Measurements from ENCODE around the gene RGS3. TPM values are rescaled to one million over a fixed set of nuclear protein-coding genes. Genes with fewer than 3 reads are reported as not detected.

The RGS3 gene
- total RNA-seq, 1 donor from 2014 or later: 92.5 TPM

DNA sequence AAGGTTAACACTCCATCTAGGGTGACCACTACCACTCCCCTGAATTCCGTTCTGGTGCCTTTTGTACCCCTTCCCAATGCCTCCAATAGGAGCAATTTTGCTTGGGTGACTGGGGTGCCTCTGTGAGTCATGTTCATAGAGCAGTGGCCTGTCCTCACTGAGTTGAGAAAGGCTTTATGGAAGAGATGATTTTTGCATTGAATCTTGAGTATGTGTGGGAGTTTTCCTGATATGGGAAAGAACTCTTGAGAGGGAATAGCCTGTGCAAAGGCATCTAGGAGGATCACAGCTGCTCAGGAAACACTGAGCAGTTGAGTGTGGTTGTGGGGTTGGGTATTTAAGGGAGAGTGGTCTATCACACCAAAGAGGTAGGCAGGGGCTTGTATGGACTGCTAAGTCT is 36.8 kb upstream of the RGS3 start:
- H3K27me3 Mint-ChIP-seq (ENCODE audit: low read depth, unreplicated experiment): peaks cover 41% of the 10 kb centered on the region
- H3K4me3 Mint-ChIP-seq (ENCODE audit: unreplicated experiment): no peak overlapping the region
- H3K9me3 ChIP-seq (ENCODE audit: insufficient read depth, low read depth, low read length): no peaks in the 10 kb centered on the region
- no peak for FAIRE-seq
- H3K4me3 ChIP-seq (ENCODE audit: insufficient read depth, low read depth, low read length): no peak overlapping the region
- H3K79me2 ChIP-seq (ENCODE audit: insufficient read depth, low read length): no peaks in the 10 kb centered on the region
- TF ChIP-seq EZH2 (IDR thresholded peaks at IDR 0.05; ENCODE audit: insufficient read depth, low read length): no peak
- TF ChIP-seq, protein P1, sequence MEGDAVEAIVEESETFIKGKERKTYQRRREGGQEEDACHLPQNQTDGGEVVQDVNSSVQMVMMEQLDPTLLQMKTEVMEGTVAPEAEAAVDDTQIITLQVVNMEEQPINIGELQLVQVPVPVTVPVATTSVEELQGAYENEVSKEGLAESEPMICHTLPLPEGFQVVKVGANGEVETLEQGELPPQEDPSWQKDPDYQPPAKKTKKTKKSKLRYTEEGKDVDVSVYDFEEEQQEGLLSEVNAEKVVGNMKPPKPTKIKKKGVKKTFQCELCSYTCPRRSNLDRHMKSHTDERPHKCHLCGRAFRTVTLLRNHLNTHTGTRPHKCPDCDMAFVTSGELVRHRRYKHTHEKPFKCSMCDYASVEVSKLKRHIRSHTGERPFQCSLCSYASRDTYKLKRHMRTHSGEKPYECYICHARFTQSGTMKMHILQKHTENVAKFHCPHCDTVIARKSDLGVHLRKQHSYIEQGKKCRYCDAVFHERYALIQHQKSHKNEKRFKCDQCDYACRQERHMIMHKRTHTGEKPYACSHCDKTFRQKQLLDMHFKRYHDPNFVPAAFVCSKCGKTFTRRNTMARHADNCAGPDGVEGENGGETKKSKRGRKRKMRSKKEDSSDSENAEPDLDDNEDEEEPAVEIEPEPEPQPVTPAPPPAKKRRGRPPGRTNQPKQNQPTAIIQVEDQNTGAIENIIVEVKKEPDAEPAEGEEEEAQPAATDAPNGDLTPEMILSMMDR (IDR thresholded peaks at IDR 0.05; ENCODE audit: insufficient read depth, low read depth, low read length): no peak
- H3K9me3 Mint-ChIP-seq (ENCODE audit: unreplicated experiment): no peaks in the 10 kb centered on the region
- no peaks in the 10 kb centered on the region for H3K36me3 ChIP-seq (ENCODE audit: insufficient read depth, low read length)
- H3K4me1 ChIP-seq (ENCODE audit: insufficient read depth, low read length): no peaks in the 10 kb centered on the region
- no peak overlapping the region for H2AFZ ChIP-seq (ENCODE audit: low read depth, low read length)
- H3K9ac ChIP-seq (ENCODE audit: low read length): no peak overlapping the region
- peaks cover 2% of the 10 kb centered on the region for H3K4me1 Mint-ChIP-seq (ENCODE audit: low read depth, unreplicated experiment)
- H3K27ac ChIP-seq (ENCODE audit: low read depth, low read length): no peak overlapping the region
- H3K4me2 ChIP-seq (ENCODE audit: low read length): no peak overlapping the region
- no peak for DNase-seq (ENCODE audit: low read depth)
- H3K27ac Mint-ChIP-seq (ENCODE audit: unreplicated experiment): no peak overlapping the region
- H3K27me3 ChIP-seq (ENCODE audit: insufficient read depth, low read length): peaks cover 13% of the 10 kb centered on the region
- no peaks in the 10 kb centered on the region for H3K36me3 Mint-ChIP-seq (ENCODE audit: low read depth, unreplicated experiment)
- H4K20me1 ChIP-seq (ENCODE audit: insufficient read depth, low read length): no peaks in the 10 kb centered on the region

DNA sequence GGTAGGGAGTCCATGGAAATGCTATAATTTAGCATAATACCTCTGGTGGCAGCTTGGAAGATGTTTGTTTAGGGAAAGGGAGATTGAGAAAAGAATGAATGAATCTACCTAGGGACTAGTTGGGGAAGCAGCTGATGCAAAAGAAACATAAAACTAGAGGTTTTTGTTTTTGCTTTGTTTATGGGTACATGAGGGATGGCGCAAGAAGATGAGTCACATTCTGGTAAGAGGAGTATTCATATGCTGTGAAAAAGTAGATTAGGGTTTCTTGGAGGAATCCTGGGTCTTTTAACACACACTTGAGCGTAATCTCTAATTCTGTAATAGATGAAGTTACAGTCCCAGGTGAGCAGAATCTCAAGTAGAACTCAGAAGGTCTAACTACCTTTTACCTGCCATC is 35.9 kb upstream of the RGS3 start:
- no peaks in the 10 kb centered on the region for H4K20me1 ChIP-seq (ENCODE audit: insufficient read depth, low read length)
- Mint-ChIP-seq H3K4me3 (ENCODE audit: unreplicated experiment) (no peak overlapping the region), H3K4me1 (ENCODE audit: low read depth, unreplicated experiment) (peaks cover 2% of the 10 kb centered on the region), H3K36me3 (ENCODE audit: low read depth, unreplicated experiment) (no peaks in the 10 kb centered on the region), H3K27ac (ENCODE audit: unreplicated experiment) (no peak overlapping the region), H3K9me3 (ENCODE audit: unreplicated experiment) (no peaks in the 10 kb centered on the region), H3K27me3 (ENCODE audit: low read depth, unreplicated experiment) (peaks cover 40% of the 10 kb centered on the region)
- no peaks in the 10 kb centered on the region for H3K36me3 ChIP-seq (ENCODE audit: insufficient read depth, low read length)
- H3K4me3 ChIP-seq (ENCODE audit: insufficient read depth, low read depth, low read length): no peak overlapping the region
- H3K27me3 ChIP-seq (ENCODE audit: insufficient read depth, low read length): peaks cover 12% of the 10 kb centered on the region
- no peak for DNase-seq (ENCODE audit: low read depth)
- no peak overlapping the region for H3K27ac ChIP-seq (ENCODE audit: low read depth, low read length)
- H2AFZ ChIP-seq (ENCODE audit: low read depth, low read length): no peak overlapping the region
- no peaks in the 10 kb centered on the region for H3K9me3 ChIP-seq (ENCODE audit: insufficient read depth, low read depth, low read length)
- no peak for FAIRE-seq
- no peaks in the 10 kb centered on the region for H3K4me1 ChIP-seq (ENCODE audit: insufficient read depth, low read length)
- H3K9ac ChIP-seq (ENCODE audit: low read length): no peak overlapping the region
- TF ChIP-seq, protein P1 (IDR thresholded peaks at IDR 0.05; ENCODE audit: insufficient read depth, low read depth, low read length): no peak
- no peak for TF ChIP-seq EZH2 (IDR thresholded peaks at IDR 0.05; ENCODE audit: insufficient read depth, low read length)
- H3K79me2 ChIP-seq (ENCODE audit: insufficient read depth, low read length): no peaks in the 10 kb centered on the region
- no peak overlapping the region for H3K4me2 ChIP-seq (ENCODE audit: low read length)

DNA sequence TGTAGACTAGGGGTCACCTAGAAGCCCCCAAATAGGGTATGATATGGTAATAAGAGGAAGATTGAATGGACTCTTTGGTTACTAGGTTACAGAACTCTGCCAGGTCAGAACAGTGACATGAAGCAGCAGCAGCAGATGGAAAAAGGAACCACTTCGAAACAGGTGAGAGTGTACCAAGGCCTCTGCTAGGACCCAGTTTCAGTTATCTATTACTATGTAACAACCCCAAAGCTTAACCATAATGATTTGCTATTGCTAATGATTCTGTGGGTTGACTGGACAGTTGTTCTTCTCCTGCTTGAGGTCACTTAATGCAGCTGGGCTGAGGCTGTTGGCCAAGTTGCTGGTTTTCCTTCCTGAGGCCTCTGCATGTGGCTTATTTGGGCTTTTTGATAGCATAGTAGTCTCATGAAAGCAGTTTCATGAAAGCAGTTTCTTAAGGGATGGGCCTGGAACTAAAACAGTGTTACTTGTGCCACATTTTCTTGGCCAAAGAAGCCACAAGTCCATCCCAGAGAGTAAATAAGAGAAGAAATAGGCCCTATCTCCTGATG is 35.4 kb upstream of the RGS3 start:
- no peaks in the 10 kb centered on the region for H3K9me3 ChIP-seq (ENCODE audit: insufficient read depth, low read depth, low read length)
- H3K36me3 ChIP-seq (ENCODE audit: insufficient read depth, low read length): no peaks in the 10 kb centered on the region
- H4K20me1 ChIP-seq (ENCODE audit: insufficient read depth, low read length): no peaks in the 10 kb centered on the region
- H3K4me1 ChIP-seq (ENCODE audit: insufficient read depth, low read length): no peaks in the 10 kb centered on the region
- no peaks in the 10 kb centered on the region for H3K9me3 Mint-ChIP-seq (ENCODE audit: unreplicated experiment)
- H3K4me3 Mint-ChIP-seq (ENCODE audit: unreplicated experiment): no peak overlapping the region
- H3K27ac ChIP-seq (ENCODE audit: low read depth, low read length): no peak overlapping the region
- no peak overlapping the region for H3K9ac ChIP-seq (ENCODE audit: low read length)
- peaks cover 45% of the 10 kb centered on the region for H3K27me3 Mint-ChIP-seq (ENCODE audit: low read depth, unreplicated experiment)
- no peak overlapping the region for H2AFZ ChIP-seq (ENCODE audit: low read depth, low read length)
- DNase-seq (ENCODE audit: low read depth): no peak
- H3K4me3 ChIP-seq (ENCODE audit: insufficient read depth, low read depth, low read length): no peak overlapping the region
- H3K4me1 Mint-ChIP-seq (ENCODE audit: low read depth, unreplicated experiment): peaks cover 2% of the 10 kb centered on the region
- H3K27me3 ChIP-seq (ENCODE audit: insufficient read depth, low read length): peaks cover 10% of the 10 kb centered on the region
- H3K27ac Mint-ChIP-seq (ENCODE audit: unreplicated experiment): no peak overlapping the region
- TF ChIP-seq EZH2 (IDR thresholded peaks at IDR 0.05; ENCODE audit: insufficient read depth, low read length): no peak
- TF ChIP-seq, protein P1 (IDR thresholded peaks at IDR 0.05; ENCODE audit: insufficient read depth, low read depth, low read length): no peak
- no peak overlapping the region for H3K4me2 ChIP-seq (ENCODE audit: low read length)
- no peak for FAIRE-seq
- H3K36me3 Mint-ChIP-seq (ENCODE audit: low read depth, unreplicated experiment): no peaks in the 10 kb centered on the region
- no peaks in the 10 kb centered on the region for H3K79me2 ChIP-seq (ENCODE audit: insufficient read depth, low read length)

All from astrocyte (in vitro differentiated cells and primary cell).